ENCODE results near the gene DDX24. TPM values are rescaled to one million over a fixed set of nuclear protein-coding genes. Genes with fewer than 3 reads are reported as not detected.

The DDX24 gene
- polyA plus RNA-seq, 3 donors = 41.2 to 122 (median 63.8) TPM

DNA sequence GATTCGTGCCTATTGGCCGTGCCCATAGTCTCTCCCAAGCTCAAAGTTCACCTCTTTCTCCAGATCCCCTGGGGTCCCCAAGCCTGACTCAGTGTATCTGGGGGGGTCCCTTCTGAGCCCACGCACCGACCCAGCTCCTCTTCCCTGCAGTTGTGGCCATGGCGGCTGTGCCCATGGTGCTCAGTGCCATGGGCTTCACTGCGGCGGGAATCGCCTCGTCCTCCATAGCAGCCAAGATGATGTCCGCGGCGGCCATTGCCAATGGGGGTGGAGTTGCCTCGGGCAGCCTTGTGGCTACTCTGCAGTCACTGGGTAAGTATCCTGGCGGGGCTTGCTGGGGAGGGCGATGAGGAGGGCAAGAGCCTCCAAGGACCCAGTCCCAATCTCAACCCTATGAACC, 34.6 kb upstream of the DDX24 start:
- 86 to 94% (median 92%) methylated on average over 15 of the region's 15 CpGs for WGBS, 3 donors
- H3K27ac ChIP-seq (ENCODE audit: low read depth, low read length) = no peak overlapping the region

DNA sequence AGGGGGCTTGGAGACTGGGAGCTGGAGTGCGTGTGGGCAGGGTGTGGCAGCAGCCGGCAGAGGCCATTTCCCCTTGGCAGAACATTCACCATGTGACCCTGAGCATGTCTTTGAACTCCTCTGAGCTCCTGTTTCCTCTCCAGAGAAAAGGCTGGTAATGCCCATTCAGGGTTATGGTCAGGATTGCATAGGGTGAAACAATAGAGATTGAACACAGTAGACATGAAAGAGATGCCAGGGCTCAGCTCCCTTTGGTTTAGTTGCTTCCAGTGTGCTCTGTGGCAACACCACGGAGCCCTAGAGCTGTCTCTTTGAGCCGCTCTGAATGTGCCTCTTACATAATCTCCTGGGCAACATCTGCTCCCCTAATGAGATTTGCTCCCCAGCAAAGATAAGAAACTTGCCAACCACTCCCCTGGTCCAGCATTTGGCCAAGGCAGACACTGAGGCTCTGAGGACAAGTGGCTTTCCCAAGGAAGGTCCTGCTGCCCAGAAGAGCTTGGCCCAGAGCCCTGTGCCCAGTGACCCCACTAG, 34.1 kb upstream of the DDX24 start:
- H3K27ac ChIP-seq (ENCODE audit: low read depth, low read length) = no peak overlapping the region
- 16 to 24% (median 18%) methylated on average over 4 of the region's 4 CpGs for WGBS, 3 donors

DNA sequence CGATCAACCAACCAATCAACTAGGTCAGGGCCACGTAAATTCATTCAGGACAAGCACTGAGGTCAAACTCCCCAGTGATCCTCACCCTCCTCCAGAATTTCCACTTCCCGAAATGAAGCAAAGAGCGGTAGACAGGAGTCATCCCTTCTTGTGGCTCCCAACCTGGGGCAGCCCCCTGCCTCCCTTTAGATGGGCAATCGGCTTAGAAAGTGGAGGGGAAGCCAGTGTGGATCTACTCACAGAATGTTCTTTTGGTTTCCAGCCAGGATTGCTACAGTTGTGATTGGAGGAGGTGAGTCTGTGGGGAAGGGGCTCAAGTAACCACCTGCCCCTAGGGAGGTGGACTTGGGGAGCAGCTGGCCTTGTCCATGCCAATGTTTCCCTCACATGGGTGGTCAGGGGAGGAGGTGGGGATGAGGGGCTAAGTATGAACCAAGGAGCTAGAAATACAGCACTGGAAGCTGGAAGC, 33.6 kb upstream of the DDX24 start:
- no peak overlapping the region for H3K27ac ChIP-seq (ENCODE audit: low read depth, low read length)
- 66 to 84% (median 75%) methylated on average over 5 of the region's 5 CpGs for WGBS, 3 donors

- 67 to 76% (median 71%) methylated on average over 5 of the region's 5 CpGs for WGBS, 3 donors
- H3K27ac ChIP-seq (ENCODE audit: low read depth, low read length) = no peak overlapping the region
Measured at GRCh38 chr14:94113908-94114588, 33.0 kb upstream of the DDX24 start.

GRCh38 chr14:94113490-94113889, 32.5 kb upstream of the DDX24 start:
- 42 to 61% (median 60%) methylated on average over 6 of the region's 6 CpGs for WGBS, 3 donors
- H3K27ac ChIP-seq (ENCODE audit: low read depth, low read length) = no peak overlapping the region

DNA sequence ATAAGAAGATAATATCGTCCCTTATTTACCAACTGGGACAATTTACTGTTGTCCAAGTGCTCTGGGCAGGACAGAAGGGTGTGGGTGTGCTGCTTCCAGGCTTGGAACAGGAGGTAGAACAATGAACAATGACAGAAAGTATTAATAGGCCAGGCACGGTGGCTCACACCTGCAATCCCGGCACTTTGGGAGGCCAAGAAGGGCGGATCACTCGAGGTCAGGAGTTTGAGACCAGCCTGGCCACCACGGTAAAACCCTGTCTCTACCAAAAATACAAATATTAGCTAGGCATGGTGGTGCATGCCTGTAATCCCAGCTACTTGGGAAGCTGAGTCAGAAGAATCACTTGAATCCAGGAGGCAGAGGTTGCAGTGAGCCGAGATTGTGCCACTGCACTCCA, 32.1 kb upstream of the DDX24 start:
- 72 to 83% (median 79%) methylated on average over 7 of the region's 7 CpGs for WGBS, 3 donors
- no peak overlapping the region for H3K27ac ChIP-seq (ENCODE audit: low read depth, low read length)

DNA sequence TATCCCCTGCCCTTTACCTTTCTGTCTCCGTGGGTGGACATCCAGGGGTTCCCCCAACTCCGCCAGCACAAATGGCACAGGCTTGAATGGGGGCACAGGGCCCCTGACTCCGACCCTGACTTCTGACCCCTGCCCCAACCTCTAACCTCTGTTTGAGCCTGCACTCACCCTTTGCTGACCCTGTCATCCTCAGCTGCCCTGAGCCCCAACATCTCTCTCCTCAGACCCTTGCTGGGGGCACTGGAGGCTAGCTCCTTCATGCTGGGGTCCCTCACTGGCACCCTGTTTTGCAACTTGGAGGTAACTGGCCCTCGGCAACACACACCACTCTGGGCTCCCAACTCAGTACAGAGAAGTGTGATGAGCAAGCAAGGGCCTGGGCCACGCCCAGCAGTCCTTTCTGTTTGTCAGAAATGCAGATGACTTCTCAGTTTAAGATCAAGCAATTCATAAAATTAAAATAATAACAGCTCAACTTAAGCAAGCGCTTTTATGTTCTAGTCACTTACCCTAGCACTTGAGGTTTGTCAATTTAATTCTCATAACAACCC, 31.6 kb upstream of the DDX24 start:
- H3K27ac ChIP-seq (ENCODE audit: low read depth, low read length) = no peak overlapping the region
- 75 to 85% (median 77%) methylated on average over 6 of the region's 6 CpGs for WGBS, 3 donors

DNA sequence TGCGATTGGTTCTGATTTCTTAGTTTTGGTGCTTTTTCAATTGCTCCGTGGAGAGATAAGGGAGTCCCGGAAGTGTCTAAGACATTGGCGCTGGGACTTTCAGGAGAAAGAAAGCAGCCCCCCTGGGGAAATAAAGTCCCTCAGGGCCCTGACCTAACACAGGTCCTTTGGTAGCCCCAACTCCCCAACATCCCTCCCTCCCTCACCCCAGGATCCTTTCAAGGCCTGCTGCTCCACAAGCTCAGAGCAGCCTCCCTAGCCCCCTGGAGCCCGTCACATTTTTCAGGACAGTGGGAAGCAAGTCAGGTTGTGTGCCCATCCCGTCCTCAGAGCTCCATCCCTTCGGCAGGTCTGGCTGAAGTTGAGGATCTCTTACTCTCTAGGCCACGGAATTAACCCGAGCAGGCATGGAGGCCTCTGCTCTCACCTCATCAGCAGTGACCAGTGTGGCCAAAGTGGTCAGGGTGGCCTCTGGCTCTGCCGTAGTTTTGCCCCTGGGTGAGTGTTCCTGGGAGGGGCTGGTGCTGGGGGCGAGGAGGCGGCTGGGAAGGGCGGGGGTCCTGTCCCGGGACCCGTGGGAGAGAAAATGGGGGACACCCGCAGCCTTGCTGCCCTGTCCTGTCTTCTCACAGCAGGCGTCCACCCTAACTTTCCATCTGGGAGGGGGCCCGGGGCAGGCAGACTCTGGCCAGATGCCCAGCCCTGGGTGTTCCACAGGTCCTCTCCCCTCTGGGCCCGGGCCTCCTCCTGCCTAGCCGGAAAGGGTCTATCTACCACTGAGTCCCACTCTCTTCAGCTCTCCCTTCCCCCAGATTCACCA, 30.5 kb upstream of the DDX24 start:
- peak overlapping the region; percentile 42 for H3K27ac ChIP-seq (ENCODE audit: low read depth, low read length)
- 64 to 78% (median 67%) methylated on average over 20 of the region's 20 CpGs for WGBS, 3 donors

GRCh38 chr14:94110552-94111181, 29.7 kb upstream of the DDX24 start, which contains the start of gene IFI27:
Gene IFI27 (plus strand): TSS chr14:94110736.
- peak within 1 kb of the TSS; percentile 42 for H3K27ac ChIP-seq (ENCODE audit: low read depth, low read length)
- 51 to 71% (median 51%) methylated on average over 14 of the region's 14 CpGs for WGBS, 3 donors

DNA sequence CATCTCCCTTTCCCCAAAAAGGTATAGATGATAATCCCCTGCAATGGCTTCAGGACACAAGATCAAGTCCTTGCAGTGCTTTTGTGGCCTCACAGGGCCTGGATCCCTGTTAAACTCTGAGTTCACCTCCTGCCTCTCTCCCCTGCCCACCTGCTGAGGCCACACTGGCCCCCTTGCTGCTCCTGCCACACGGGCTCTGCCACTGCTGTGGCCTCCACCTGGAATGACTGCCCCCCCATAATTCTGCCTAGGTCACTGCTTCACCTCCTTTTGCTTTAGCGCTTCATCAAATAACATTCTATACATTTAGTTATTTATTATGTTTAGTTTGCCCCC, 28.9 kb upstream of the DDX24 start:
- 94 to 99% (median 96%) methylated on average over 2 of the region's 2 CpGs for WGBS, 3 donors
- H3K27ac ChIP-seq (ENCODE audit: low read depth, low read length) = no peak overlapping the region

GRCh38 chr14:94104731-94105130, 23.7 kb upstream of the DDX24 start:
- WGBS, 3 donors = 68 to 90% (median 72%) methylated on average over 10 of the region's 10 CpGs
- H3K27ac ChIP-seq (ENCODE audit: low read depth, low read length) = no peak overlapping the region

DNA sequence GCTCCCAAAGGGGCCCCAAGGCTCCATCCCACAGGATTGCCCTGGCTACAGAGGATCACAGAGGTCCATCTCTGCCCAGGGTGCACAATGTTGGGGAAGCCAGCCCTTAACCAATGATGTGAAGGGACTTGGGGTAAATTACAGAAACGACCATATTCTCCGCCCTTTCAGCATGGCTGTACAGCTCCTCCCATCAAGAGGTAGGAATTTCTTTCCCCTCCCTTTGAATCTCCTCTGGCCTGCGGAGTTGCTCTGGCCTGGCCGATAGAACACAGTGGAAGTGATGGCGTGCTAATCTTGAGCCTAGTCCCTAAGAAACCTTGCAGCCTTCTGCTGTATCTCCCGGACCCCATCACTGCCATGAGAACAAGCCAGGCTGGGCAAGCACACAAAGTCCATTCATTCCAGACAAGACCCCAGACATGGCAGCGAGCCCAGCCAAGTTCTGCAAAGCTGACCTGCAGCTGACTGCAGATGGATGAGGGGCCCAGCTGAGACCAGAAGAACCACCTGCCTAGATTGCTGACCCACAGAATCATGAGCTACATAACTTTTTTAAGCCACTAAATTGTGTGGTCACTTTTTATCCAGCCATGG, 22.6 kb upstream of the DDX24 start:
- H3K27ac ChIP-seq (ENCODE audit: low read depth, low read length) = no peak overlapping the region
- 67 to 82% (median 74%) methylated on average over 7 of the region's 7 CpGs for WGBS, 3 donors

DNA sequence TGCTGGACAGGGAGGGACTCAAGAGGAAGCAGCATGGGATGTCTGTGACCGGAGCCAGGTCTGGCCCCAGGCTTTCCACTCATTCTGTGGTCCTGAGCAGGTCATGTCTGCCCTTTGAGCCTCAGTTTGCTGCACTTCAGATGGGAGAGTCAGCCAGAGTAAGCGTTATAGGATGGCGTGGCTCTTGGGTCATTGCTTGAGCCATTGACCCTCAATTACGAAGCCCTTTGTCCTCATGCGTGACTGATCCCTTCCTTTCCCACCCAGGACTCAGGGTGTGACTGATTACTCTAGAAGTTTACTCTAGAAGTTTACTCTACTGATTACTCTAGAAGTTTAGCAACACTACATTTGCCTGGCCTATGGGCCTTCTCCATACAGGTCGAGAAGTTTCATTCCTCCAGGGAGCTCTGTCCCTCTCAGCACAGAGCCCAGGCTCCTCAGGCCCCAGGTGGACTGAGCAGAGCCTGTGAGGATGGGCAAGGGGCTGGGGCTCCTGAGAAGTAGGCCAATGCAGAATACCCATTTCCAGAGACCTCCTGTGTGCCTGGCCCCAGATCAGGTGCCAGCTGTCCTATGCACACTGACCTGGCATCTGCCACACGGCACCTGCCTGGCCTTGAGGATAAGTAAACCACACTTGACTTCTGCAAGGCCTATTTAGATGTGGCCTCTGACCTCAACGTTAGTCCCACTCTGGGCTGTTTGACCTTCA, 21.9 kb upstream of the DDX24 start:
- WGBS, 3 donors = 73 to 84% (median 81%) methylated on average over 8 of the region's 8 CpGs
- H3K27ac ChIP-seq (ENCODE audit: low read depth, low read length) = no peak overlapping the region

- WGBS, 3 donors = 83 to 98% (median 84%) methylated on average over 10 of the region's 10 CpGs
- no peak overlapping the region for H3K27ac ChIP-seq (ENCODE audit: low read depth, low read length)
Measured at GRCh38 chr14:94101748-94102147, 20.7 kb upstream of the DDX24 start.

DNA sequence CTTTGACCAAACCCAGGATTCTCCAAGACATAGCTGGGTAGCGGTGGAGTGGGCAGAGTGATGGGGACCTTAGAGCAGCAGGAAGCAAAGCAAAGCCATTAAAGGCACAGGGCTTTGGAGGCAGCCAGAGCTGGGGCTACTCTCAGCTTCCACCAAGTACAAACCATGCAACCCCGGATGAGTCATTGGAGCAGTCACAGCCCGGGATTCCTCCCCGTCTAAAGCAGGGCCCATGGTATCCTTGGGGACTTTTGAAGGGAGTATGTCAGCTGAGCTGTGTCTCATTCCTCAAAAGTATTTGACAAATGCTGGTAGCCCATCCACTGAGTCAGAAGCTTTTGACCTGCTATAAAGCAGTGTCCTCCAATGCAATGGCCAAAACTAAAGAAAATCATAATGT, 19.8 kb upstream of the DDX24 start:
- WGBS, 3 donors = 49 to 91% (median 65%) methylated on average over 4 of the region's 4 CpGs
- no peak overlapping the region for H3K27ac ChIP-seq (ENCODE audit: low read depth, low read length)

- 67 to 100% (median 80%) methylated on average over 6 of the region's 6 CpGs for WGBS, 3 donors
Measured at GRCh38 chr14:94099006-94099405, 18.0 kb upstream of the DDX24 start.

GRCh38 chr14:94098326-94098992, 17.5 kb upstream of the DDX24 start:
- no peak overlapping the region for H3K27ac ChIP-seq (ENCODE audit: low read depth, low read length)
- WGBS, 3 donors = 58 to 66% (median 64%) methylated on average over 10 of the region's 10 CpGs

More at GRCh38 chr14:94099006-94099405, 18.0 kb upstream of the DDX24 start:
- no peak overlapping the region for H3K27ac ChIP-seq (ENCODE audit: low read depth, low read length)

Data from adipose tissue (tissue), 3 donors.